Measurements from ENCODE around the gene IL6ST. TPM values are rescaled to one million over a fixed set of nuclear protein-coding genes. Genes with fewer than 3 reads are reported as not detected.
"Not testable (repeated sequence)": the region's sequence is repeated elsewhere in the genome, so short reads cannot be mapped to it uniquely, and the experiment has no call there.

The IL6ST gene
- total RNA-seq (2014; rRNA removed; shearing (Covaris generic); ENCODE audit: low replicate concordance), result 127 and 219 TPM in 2 replicates

DNA sequence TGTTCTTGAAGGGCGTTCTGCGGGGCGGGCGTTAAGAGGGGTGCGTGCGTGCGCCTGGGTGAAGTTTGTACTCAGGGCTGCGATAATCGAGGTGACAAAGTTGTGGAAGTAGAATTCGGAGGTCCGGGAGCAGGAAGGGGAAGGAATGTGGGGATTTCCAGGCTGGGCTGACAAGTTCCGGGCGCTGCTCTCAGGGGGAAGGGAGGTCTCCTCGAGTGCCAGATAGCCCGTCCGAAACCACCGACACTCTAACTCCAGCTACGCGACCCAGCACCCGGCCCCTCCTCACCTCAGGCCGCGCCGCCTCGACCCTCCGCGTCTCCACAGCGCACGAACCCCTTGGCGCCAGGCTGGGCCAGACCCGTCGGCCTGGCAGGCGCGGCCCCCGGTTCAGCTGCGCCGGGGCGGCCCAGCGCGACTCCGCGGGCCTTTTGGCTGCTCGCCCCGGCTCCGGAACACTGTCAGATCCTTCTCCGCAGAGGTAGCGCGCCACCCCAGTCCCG lies at the start of gene IL6ST:
IL6ST (minus strand) TSS at position 469 of the 503 bp plus-strand sequence. CDS start 18,685 bp downstream, outside the sequence.
- no peaks in the 10 kb centered on the region for H3K27me3 ChIP-seq
- peak; percentile 84 for DNase-seq
- peaks cover 14% of the 10 kb centered on the region for H3K36me3 ChIP-seq
- no peaks in the 10 kb centered on the region; the same call in 1 of the 2 replicates for H3K9me3 ChIP-seq
- peak within 1 kb of the TSS; percentile 95 for H3K4me3 ChIP-seq

DNA sequence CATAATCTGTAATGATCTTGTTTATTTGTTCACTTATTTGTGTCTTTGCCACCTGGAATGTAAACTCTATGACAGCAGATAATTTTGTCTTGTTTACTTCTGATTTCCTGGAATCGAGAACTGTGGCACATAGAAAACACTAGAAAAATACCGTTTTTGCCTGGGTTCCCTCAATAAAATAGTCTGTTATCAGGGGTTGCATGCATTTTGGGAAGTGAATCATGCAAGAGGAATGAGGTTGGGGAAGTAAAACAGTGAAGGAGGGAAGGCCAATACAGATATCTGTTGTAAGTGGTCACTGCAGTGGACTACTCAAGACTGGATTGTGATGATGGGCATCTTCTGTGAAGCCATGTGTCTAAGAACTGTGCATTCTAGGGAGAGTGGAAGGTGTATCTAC lies 45.2 kb upstream of the IL6ST start:
- DNase-seq, result no peak
- no peaks in the 10 kb centered on the region for H3K9me3 ChIP-seq
- H3K27me3 ChIP-seq, result no peaks in the 10 kb centered on the region
- no peak overlapping the region for H3K4me3 ChIP-seq
- no peaks in the 10 kb centered on the region for H3K36me3 ChIP-seq

DNA sequence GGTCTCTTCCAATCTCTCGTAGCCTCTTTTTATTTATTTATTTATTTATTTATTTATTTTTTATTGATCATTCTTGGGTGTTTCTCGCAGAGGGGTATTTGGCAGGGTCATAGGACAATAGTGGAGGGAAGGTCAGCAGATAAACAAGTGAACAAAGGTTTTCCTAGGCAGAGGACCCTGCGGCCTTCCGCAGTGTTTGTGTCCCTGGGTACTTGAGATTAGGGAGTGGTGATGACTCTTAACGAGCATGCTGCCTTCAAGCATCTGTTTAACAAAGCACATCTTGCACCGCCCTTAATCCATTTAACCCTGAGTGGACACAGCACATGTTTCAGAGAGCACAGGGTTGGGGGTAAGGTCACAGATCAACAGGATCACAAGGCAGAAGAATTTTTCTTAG lies 43.4 kb upstream of the IL6ST start:
- not testable (repeated sequence) for H3K27me3 ChIP-seq, H3K36me3 ChIP-seq, H3K9me3 ChIP-seq, DNase-seq, H3K4me3 ChIP-seq

DNA sequence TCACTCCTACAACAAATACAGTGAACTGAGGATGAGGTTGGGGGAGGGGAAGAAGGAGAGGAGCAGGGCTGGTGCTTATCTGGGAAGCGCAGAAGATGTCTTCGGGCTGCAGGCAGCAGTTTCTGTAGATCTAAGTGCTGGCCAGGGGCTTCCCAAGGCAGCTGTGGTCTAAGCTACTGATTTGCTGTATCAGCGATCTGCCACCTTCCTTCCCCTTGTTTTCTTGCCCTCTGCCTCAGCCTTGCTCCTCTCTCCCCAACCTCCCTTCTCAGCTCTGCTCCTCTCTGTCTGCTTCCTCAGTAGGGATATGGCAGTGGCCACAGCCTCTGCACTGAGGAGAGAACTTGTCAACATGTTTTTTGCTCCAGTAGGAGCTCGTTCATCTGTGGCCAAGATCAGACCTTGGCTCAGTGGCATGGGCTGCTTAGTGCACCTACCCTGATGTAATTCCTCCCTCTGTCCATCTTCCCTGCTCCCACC lies 42.8 kb upstream of the IL6ST start:
- no peak for DNase-seq
- no peaks in the 10 kb centered on the region for H3K27me3 ChIP-seq
- H3K36me3 ChIP-seq, result no peaks in the 10 kb centered on the region
- H3K9me3 ChIP-seq, result no peaks in the 10 kb centered on the region
- H3K4me3 ChIP-seq, result no peak overlapping the region

DNA sequence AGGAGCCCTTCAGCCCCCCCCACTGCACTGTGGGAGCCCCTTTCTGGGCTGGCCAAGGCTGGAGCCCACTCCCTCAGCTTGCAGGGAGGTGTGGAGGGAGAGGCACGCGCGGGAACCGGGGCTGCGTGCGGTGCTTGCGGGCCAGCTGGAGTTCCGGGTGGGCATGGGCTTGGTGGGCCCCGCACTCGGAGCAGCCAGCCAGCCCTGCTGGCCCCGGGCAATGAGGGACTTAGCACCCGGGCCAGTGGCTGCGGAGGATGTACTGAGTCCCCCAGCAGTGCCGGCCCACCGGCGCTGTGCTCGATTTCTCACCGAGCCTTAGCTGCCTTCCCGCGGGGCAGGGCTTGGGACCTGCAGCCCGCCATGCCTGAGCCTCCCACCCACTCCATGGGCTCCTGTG lies 40.6 kb upstream of the IL6ST start:
- not testable (repeated sequence) for H3K4me3 ChIP-seq, H3K36me3 ChIP-seq, DNase-seq, H3K27me3 ChIP-seq, H3K9me3 ChIP-seq

DNA sequence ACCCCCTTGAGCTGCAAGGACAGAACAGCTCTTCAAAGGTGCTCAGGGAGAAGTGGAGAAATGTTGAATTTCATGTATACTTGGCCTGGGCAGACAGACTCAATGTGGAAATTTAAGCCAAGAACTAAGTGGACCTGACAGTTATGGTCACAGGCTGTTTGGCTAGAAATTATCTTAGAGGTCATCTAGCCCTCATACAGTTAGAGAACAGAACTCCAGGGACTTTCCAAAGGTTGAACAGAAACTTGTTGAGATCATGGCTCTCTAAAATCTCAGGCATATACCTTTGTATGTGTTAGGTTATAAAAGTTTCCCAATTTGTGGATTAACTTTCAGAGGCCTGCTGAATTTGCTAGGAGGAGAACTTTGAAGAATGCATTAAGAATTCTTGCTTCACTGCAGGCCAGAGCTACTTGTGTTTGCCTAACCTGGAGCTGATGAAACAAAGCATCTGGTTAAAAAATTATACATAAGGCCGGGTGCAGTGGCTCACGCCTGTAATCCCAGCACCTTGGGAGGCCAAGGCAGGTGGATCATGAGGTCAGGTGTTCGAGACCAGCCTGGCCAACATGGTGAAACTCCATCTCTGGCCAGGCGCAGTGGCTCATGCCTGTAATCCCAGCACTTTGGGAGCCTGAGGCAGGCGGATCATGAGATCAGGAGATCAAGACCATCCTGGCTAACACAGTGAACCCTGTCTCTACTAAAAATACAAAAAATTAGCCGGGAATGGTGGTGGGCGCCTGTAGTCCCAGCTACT lies 35.3 kb upstream of the IL6ST start:
- H3K27me3 ChIP-seq, DNase-seq, H3K36me3 ChIP-seq, H3K4me3 ChIP-seq, H3K9me3 ChIP-seq: not testable (repeated sequence)

DNA sequence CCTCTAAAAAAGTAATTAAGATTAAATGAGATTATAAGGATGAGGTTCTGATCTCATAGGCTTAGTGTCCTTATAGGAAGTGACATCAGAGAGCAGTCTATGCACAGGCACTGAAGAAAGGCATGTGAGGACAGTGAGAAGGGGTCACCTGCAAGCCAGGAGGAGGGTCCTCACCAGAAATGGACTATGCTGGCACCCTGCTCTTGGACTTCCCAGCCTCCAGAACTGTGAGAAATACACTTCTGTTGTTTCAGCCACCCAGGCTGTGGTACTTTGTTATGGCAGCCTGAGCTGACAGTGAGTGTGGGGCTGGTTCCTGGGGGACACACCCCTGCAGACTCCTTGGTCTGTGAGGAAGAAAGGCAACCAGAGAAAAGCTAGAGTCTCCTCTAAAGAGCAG lies 34.7 kb upstream of the IL6ST start:
- H3K27me3 ChIP-seq, result no peaks in the 10 kb centered on the region
- H3K36me3 ChIP-seq, result no peaks in the 10 kb centered on the region
- no peak overlapping the region for H3K4me3 ChIP-seq
- DNase-seq, result no peak
- peaks cover 5% of the 10 kb centered on the region; the same call in 1 of the 2 replicates for H3K9me3 ChIP-seq

DNA sequence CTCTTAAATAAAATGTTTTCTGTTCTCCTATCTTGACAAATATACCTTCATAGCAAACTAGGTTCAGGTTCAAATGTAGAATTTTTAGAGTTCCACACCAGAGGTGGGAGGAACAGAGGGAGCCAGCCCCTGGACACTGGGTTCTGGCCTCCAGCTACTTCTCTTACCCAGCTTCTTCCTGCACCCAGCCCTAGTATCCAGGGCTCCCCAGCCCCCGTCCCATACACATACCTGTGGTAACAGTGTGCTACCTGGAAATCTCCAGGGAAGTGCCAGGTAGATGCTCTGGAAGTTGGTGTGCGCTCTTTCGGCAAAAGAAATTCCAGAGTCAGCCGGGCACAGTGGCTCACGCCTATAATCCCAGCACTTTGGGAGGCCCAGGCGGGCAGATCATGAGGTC lies 33.9 kb upstream of the IL6ST start:
- Histone ChIP-seq H3K27me3 (no peaks in the 10 kb centered on the region), H3K4me3 (no peak overlapping the region), H3K36me3 (no peaks in the 10 kb centered on the region), H3K9me3 (peaks cover 5% of the 10 kb centered on the region; the same call in 1 of the 2 replicates)
- no peak for DNase-seq

DNA sequence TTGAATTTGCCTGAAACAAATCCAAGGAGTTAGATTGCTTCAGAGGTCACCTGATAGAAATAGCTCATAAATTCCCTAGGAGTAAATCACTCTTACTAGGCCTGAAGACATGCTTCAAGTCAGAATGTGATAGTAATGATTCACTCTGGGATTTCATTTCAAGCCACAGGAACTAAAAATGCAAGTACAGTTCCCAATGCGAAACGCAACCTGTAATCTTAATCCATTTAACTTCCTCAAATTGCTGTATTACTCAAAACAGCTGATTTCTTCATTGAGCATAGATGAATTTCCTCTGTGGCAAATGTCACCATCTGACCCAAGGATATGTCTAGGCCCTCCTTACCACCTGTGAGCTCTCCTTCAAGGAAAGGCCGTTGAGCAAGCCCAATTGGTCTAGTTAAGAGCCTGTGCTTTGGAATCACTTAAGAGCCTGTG lies 32.1 kb upstream of the IL6ST start:
- no peak for DNase-seq
- H3K9me3 ChIP-seq, result peaks cover 5% of the 10 kb centered on the region; the same call in 1 of the 2 replicates

DNA sequence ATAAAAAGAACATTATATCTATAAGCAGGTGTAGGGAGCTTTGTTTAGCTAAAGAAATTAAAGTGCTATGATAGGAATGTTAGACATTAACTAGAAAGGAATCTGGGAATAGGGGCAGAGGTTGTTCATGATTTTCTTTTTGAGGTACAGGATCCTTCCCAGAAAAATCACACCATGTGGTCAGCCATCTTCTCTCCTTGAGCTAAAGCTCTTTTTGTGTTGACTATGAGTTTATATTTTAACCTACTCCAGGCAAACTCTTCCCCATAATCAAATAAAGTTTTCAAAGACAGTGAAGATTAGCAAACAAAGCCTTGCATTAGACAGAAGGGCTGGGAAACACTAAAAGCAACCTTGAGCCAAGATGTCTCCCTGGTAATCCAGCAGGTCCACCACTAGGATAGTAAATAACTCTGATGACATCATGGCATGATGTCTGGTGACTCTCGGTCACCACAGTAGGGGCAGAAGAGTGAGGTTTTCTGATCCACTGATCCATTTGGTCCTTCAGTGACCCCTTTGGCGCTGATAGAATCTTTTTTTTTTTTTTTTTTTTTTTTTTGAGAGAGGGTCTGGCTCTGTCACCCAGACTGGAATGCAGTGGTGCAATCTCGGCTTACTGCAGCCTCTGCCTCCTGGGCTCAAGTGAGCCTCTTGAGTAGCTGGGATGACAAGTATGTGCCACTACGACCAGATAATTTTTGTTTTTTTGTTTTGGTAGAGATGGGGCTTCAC lies 30.6 kb upstream of the IL6ST start:
- Histone ChIP-seq H3K9me3 (peaks cover 5% of the 10 kb centered on the region), H3K4me3 (no peak overlapping the region), H3K27me3 (no peaks in the 10 kb centered on the region), H3K36me3 (no peaks in the 10 kb centered on the region)
- no peak for DNase-seq

More for the DNA sequence above, 32.1 kb upstream of the IL6ST start:
- Histone ChIP-seq H3K27me3 (no peaks in the 10 kb centered on the region), H3K36me3 (no peaks in the 10 kb centered on the region), H3K4me3 (no peak overlapping the region)

DNA sequence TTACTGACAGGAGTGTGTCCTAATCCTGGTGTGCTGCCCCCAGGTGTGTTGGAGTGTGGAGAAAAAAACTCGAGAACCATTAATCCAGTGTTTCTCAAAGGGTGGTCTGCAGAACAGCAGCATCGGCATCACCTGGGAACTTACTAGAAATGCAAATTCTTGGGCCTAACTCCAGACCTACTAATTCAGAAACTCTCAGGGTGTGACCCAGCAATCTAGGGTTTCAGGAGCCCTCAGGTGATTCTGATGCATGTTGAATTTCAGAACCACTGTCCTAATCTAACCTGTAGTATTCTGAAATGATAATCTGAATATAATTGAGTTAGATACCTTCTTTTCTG lies 30.0 kb upstream of the IL6ST start:
- Histone ChIP-seq H3K9me3 (peaks cover 5% of the 10 kb centered on the region), H3K4me3 (no peak overlapping the region)
- no peak for DNase-seq

DNA sequence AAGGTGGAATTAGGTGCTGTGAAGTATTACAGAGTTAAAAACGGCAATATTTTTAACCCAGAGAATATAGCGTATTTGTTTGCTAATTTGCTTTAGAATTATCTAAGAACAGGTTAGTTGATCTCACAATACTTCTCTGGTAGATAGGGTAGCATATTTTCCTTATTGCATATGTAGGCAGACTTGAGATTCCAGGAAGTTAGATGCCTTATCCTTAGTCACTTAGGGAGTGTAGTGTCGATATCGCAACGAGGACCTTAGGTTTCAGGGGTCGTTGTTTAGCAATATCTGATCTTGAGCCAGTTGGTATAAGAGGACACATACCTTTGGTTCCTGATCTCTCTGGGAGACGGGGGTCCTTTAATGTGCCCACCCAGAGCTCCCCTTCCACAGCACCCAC lies 28.5 kb upstream of the IL6ST start:
- no peak overlapping the region for H3K4me3 ChIP-seq
- no peaks in the 10 kb centered on the region for H3K27me3 ChIP-seq
- DNase-seq, result no peak
- no peaks in the 10 kb centered on the region for H3K36me3 ChIP-seq
- no peaks in the 10 kb centered on the region; the same call in 1 of the 2 replicates for H3K9me3 ChIP-seq

More for the DNA sequence above, 30.0 kb upstream of the IL6ST start:
- H3K27me3 ChIP-seq, result no peaks in the 10 kb centered on the region
- no peaks in the 10 kb centered on the region for H3K36me3 ChIP-seq

DNA sequence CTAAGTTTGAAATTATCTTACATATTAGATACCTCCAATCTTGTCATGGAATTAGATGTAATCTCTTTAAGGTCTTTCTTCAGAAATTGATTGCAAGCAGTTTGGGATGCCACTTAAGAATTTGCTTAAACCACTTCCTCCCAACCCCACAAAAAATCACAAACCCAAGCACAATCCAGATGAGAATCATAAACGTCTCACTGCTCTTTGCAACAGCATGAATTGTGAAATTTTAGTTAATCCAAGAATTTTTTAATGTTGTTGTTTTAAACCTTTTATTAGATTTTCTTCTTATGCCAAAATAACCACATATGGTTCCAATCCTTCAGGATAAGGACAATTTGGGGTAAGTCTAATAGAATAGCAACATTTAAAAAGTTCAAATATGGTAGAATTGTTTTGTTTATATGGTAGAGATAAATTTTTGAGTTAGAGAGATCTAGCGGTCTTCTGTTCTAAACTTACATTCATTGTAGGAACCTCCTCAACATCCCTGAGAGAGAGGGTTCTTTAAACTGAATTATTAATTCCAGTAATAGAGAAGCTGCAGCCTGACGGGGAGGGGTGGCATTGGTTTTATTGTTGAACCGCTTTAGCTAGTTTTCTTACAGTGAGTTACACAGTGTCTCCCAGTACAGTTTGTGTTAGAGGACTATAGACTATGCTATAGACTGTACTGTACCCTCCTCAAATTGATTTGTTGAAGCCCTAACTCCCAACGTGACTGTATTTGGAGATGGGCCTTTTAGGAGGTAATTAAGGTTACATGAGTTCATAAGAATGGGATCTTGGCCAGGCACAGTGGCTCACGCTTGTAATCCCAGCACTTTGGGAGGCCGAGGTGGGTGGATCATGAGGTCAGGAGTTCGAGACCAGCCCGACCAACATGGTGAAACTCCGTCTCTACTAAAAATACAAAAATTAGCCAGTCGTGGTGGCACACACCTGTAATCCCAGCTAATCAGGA lies 24.8 kb upstream of the IL6ST start:
- Histone ChIP-seq H3K27me3 (no peaks in the 10 kb centered on the region), H3K36me3 (no peaks in the 10 kb centered on the region), H3K9me3 (no peaks in the 10 kb centered on the region; the same call in 1 of the 2 replicates), H3K4me3 (no peak overlapping the region)
- no peak for DNase-seq

DNA sequence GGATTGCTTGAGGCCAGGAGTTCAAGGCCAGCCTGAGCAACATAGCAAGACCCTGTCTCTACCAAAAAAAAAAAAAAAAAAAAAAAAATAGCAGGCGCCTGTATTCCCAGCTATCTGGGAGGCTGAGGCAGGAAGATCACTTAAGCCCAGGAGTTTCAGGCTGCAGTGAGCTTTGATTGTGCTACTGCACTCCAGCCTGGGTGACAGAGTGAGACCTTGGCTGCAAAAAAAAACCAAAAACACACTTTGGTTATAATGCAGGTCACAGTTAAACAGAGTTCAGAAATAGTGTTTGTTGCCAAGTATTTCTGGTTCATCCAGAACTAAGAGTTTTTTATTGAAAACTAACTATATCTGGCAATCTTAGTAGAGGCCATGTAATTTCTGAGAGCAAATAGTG lies 24.1 kb upstream of the IL6ST start:
- H3K36me3 ChIP-seq, result no peaks in the 10 kb centered on the region
- H3K27me3 ChIP-seq, result no peaks in the 10 kb centered on the region
- no peak for DNase-seq
- no peaks in the 10 kb centered on the region; the same call in 1 of the 2 replicates for H3K9me3 ChIP-seq
- no peak overlapping the region for H3K4me3 ChIP-seq

DNA sequence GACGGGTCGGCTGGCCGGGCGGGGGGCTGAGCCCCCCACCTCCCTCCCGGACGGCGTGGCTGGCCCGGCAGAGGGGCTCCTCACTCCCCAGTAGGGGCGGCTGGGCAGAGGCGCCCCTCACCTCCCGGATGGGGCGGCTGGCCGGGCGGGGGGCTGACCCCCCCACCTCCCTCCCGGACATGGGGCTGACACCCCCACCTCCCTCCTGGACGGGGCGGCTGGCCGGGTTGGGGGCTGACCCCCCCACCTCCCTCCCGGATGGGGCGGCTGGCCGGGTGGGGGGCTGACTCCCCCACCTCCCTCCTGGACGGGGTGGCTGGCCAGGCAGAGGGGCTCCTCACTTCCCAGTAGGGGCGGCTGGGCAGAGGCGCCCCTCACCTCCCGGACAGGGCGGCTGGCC lies 19.9 kb upstream of the IL6ST start:
- not testable (repeated sequence) for H3K27me3 ChIP-seq, H3K9me3 ChIP-seq, H3K36me3 ChIP-seq, H3K4me3 ChIP-seq, DNase-seq

DNA sequence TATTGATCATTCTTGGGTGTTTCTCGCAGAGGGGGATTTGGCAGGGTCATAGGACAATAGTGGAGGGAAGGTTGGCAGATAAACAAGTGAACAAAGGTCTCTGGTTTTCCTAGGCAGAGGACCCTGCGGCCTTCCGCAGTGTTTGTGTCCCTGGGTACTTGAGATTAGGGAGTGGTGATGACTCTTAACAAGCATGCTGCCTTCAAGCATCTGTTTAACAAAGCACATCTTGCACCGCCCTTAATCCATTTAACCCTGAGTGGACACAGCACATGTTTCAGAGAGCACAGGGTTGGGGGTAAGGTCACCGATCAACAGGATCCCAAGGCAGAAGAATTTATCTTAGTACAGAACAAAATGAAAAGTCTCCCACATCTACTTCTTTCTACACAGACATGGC lies 19.2 kb upstream of the IL6ST start:
- not testable (repeated sequence) for H3K36me3 ChIP-seq, DNase-seq, H3K9me3 ChIP-seq, H3K4me3 ChIP-seq, H3K27me3 ChIP-seq

Data from MG63 (cell line).